Adrenal gland (tissue), 12 donors: ENCODE measurements around the gene KCNJ4. TPM values are rescaled to one million over a fixed set of nuclear protein-coding genes. Genes with fewer than 3 reads are reported as not detected.
"Not testable (repeated sequence)": the region's sequence is repeated elsewhere in the genome, so short reads cannot be mapped to it uniquely, and the experiment has no call there.

Source experiments
- DNase-seq, 7 donors: peaks; one replicate each; pipeline ENCODE4 v3.0.0-alpha.2; 2019 to 2020
- H3K27ac ChIP-seq, 5 donors: fragments of 200-600 bp; sonication (generic) in 4 of 5; 1 replicate in 3 of 5; 2 replicates in 2 of 5; pipeline versions ENCODE4 v1.5.1 to v1.8.0; 2016 to 2020; ENCODE audit warnings: mild to moderate bottlenecking in 1 of 5
- H3K27me3 ChIP-seq: fragments of 200-600 bp; 2 replicates; pipeline ENCODE4 v1.8.0; 2021
- H3K36me3 ChIP-seq, 2 donors: fragments of 200-600 bp; replicated peaks in 1 of 2; 1 replicate in 1 of 2; 2 replicates in 1 of 2; pipeline versions ENCODE4 v1.5.1 to v1.8.0; 2018 to 2022
- H3K4me1 ChIP-seq, 2 donors: fragments of 200-600 bp; replicated peaks in 1 of 2; 1 replicate in 1 of 2; 2 replicates in 1 of 2; pipeline versions ENCODE4 v1.5.1 to v1.8.0; 2018 to 2021
- H3K4me3 ChIP-seq, 4 donors: fragments of 200-600 bp; sonication (generic) in 3 of 4; one replicate each; pipeline ENCODE4 v1.5.1; 2016 to 2018
- H3K9me3 ChIP-seq, 3 donors: fragments of 200-600 bp; sonication (generic) in 1 of 3; replicated peaks in 1 of 3; 1 replicate in 2 of 3; 2 replicates in 1 of 3; pipeline versions ENCODE4 v1.5.1 to v1.8.0; 2016 to 2021
- CTCF ChIP-seq, 6 experiments: fragments of 450-650 bp in 4 of 6; fragments of 200-600 bp in 2 of 6; sonication (generic) in 1 of 6; IDR thresholded peaks; 1 replicate in 5 of 6; 2 replicates in 1 of 6; pipeline versions ENCODE4 v1.5.1 to v1.8.0; 2016 to 2021; ENCODE audit warnings: antibody characterized with exemption in 6 of 6, mild to moderate bottlenecking in 2 of 6, moderate library complexity in 1 of 6
- POLR2A ChIP-seq, 2 donors: fragments of 450-650 bp; IDR thresholded peaks; one replicate each; pipeline ENCODE4 v1.6.1; 2017; ENCODE audit warnings: antibody characterized with exemption in 2 of 2, mild to moderate bottlenecking in 2 of 2, moderate library complexity in 1 of 2
- WGBS, 4 donors: extraction: QIAGEN DNeasy Blood & Tissue Kit in 2 of 4; methylation state at CpG; one replicate each; pipeline versions ENCODE4 v1.1.5 to v1.1.7; 2013 to 2017; 5-methylcytosine and 5-hydroxymethylcytosine counted together
- intact Hi-C, 2 donors: fragments of 100-400 bp; cut with DNase I; formaldehyde crosslinking; loops; one replicate each; pipeline versions ENCODE4 v1.14.1 to v1.15.0; 2022 to 2023
- polyA plus RNA-seq, 3 donors: library from polyadenylated mRNA; stranded (reverse); fragments of 200-250 nt in 2 of 3; fragments of 350-450 nt in 1 of 3; fragmentation: Illumina TruSeq in 1 of 3; extraction: RNeasy Lipid Tissue Mini Kit (QIAGEN cat#74804) in 1 of 3; gene quantifications; one replicate each; pipeline ENCODE4 v1.2.3, GENCODE V29; 2013 to 2014
- total RNA-seq, 9 donors: library from RNA; depleted of rRNA in 4 of 9; stranded (reverse); fragments of >200 nt in 4 of 9; fragments of 120-200 nt in 1 of 9; fragmentation: NEBNext Ultra II Directional in 1 of 9; extraction: Animal tissue kit (Norgen Biotek cat#: 25700) in 1 of 9; gene quantifications; one replicate each; pipeline versions ENCODE4 v1.1.0 to v1.2.4, GENCODE V29; 2013 to 2023
- donor health status: healthy with polysubstance abuse.
- donor health status: Bipolar disorder and iron deficiency.
- donor health status: DM: yes; HTN: yes; CAD: no.
- donor health status: DM: no; HTN: no; CAD: no.
- donor health status: DM: no; HTN: no; CAD: no.
- donor health status: DM: yes; HTN: yes; CAD: no.

The KCNJ4 gene
- total and polyA plus RNA-seq, 12 donors, result 0.07 to 0.56 (median 0.28) TPM; not detected in 5

GRCh38 chr22:38388506-38389427, 66.2 kb downstream of the KCNJ4 start:
- H3K27ac ChIP-seq, DNase-seq, H3K4me1 ChIP-seq, H3K9me3 ChIP-seq, H3K4me3 ChIP-seq, H3K27me3 ChIP-seq, intact Hi-C loops, H3K36me3 ChIP-seq: not testable (repeated sequence)
- 72 to 80% (median 77%) methylated on average over 5 to 6 of the region's 6 CpGs for WGBS, 4 donors

- H3K9me3 ChIP-seq, intact Hi-C loops, DNase-seq, H3K36me3 ChIP-seq, H3K27me3 ChIP-seq, H3K4me1 ChIP-seq, H3K27ac ChIP-seq, H3K4me3 ChIP-seq: not testable (repeated sequence)
- WGBS, 4 donors, result 62 to 73% (median 68%) methylated on average over 5 of the region's 5 CpGs
These were observed 68.1 kb downstream of the KCNJ4 start for GRCh38 chr22:38386918-38387317.

- intact Hi-C loops, result no loop called here
- no peaks in the 10 kb centered on the region for H3K4me1 ChIP-seq
- DNase-seq, result no peak
- H3K4me3 ChIP-seq, result no peak overlapping the region
- no peaks in the 10 kb centered on the region for H3K9me3 ChIP-seq
- H3K36me3 ChIP-seq, result no peaks in the 10 kb centered on the region
- H3K27me3 ChIP-seq, result no peaks in the 10 kb centered on the region
- no peak for TF ChIP-seq CTCF (IDR thresholded peaks at IDR 0.05)
- TF ChIP-seq POLR2A (IDR thresholded peaks at IDR 0.05), result no peak
- H3K27ac ChIP-seq, result no peak overlapping the region
- WGBS, 4 donors, result 73 to 94% (median 90%) methylated on average over 2 of the region's 2 CpGs
These were observed 71.6 kb downstream of the KCNJ4 start for GRCh38 chr22:38383417-38383816.

GRCh38 chr22:38381371-38381770, 73.6 kb downstream of the KCNJ4 start:
- H3K27me3 ChIP-seq, intact Hi-C loops, H3K27ac ChIP-seq, DNase-seq, H3K9me3 ChIP-seq, H3K4me1 ChIP-seq, H3K36me3 ChIP-seq, H3K4me3 ChIP-seq: not testable (repeated sequence)
- WGBS, 4 donors, result 66 to 85% (median 75%) methylated on average over 2 to 3 of the region's 3 CpGs

Other genes starting within 250 kb of the KCNJ4 start
- gene TMEM184B, start 182.2 kb downstream of the KCNJ4 start, total RNA-seq, result 100 to 1,000 TPM in 1 of 9 donors, 10 to 100 TPM in 7, 1 to 10 TPM in 1; 7.1 to 107 (median 48.2) TPM
- gene TMEM184B, start 182.2 kb downstream of the KCNJ4 start, polyA plus RNA-seq, result 10 to 100 TPM; 17.4 to 27.1 (median 23.1) TPM
- gene CSNK1E, start 137.8 kb downstream of the KCNJ4 start, total RNA-seq, result 100 to 1,000 TPM in 1 of 9 donors, 10 to 100 TPM in 8; 28.4 to 112 (median 67.3) TPM
- 100 to 1,000 TPM in 1 of 3 donors, 10 to 100 TPM in 2; 49.1 to 142 (median 85.2) TPM for gene CSNK1E, start 137.8 kb downstream of the KCNJ4 start, polyA plus RNA-seq
- gene KDELR3, start 12.9 kb upstream of the KCNJ4 start, total RNA-seq, result 10 to 100 TPM in 3 of 9 donors, 1 to 10 TPM in 6; 3.7 to 18.0 (median 7.2) TPM
- gene KDELR3, start 12.9 kb upstream of the KCNJ4 start, polyA plus RNA-seq, result 10 to 100 TPM in 2 of 3 donors, 1 to 10 TPM in 1; 8.0 to 11.0 (median 10.2) TPM
- 100 to 1,000 TPM; 218 to 668 (median 453) TPM for gene DDX17, start 51.1 kb upstream of the KCNJ4 start, total RNA-seq
- 100 to 1,000 TPM; 184 to 342 (median 203) TPM for gene DDX17, start 51.1 kb upstream of the KCNJ4 start, polyA plus RNA-seq
- 10 to 100 TPM in 1 of 9 donors, 1 to 10 TPM in 1, under 1 TPM in 5, not detected in 2; 0.11 to 28.9 (median 0.83) TPM for gene DMC1, start 115.0 kb upstream of the KCNJ4 start, total RNA-seq
- under 1 TPM; 0.08 to 0.22 (median 0.13) TPM for gene DMC1, start 115.0 kb upstream of the KCNJ4 start, polyA plus RNA-seq
- gene FAM227A, start 201.2 kb upstream of the KCNJ4 start, total RNA-seq, result 1 to 10 TPM in 3 of 9 donors, under 1 TPM in 6; 0.43 to 2.3 (median 0.83) TPM
- gene FAM227A, start 201.2 kb upstream of the KCNJ4 start, polyA plus RNA-seq, result 1 to 10 TPM in 2 of 3 donors, under 1 TPM in 1; 0.55 to 7.3 (median 1.2) TPM
- gene CBY1, start 201.4 kb upstream of the KCNJ4 start, total RNA-seq, result 10 to 100 TPM; 23.8 to 60.9 (median 42.9) TPM
- 10 to 100 TPM; 61.9 to 96.0 (median 71.2) TPM for gene CBY1, start 201.4 kb upstream of the KCNJ4 start, polyA plus RNA-seq
- gene TOMM22, start 226.8 kb upstream of the KCNJ4 start, total RNA-seq, result 10 to 100 TPM; 20.8 to 82.2 (median 63.0) TPM
- 10 to 100 TPM; 16.9 to 86.3 (median 18.3) TPM for gene TOMM22, start 226.8 kb upstream of the KCNJ4 start, polyA plus RNA-seq
- gene JOSD1, start 245.7 kb upstream of the KCNJ4 start, total RNA-seq, result 10 to 100 TPM; 30.5 to 93.4 (median 46.1) TPM
- gene JOSD1, start 245.7 kb upstream of the KCNJ4 start, polyA plus RNA-seq, result 10 to 100 TPM; 14.3 to 27.2 (median 18.1) TPM